B cell (primary cell): Measurements from ENCODE around the gene C1orf52.

ENCODE experiments used
- EZH2 ChIP-seq: IDR thresholded peaks from 2 replicates; pipeline ENCODE4 v1.6.1; 2012; ENCODE audit warnings: borderline replicate concordance, low read depth, mild to moderate bottlenecking, moderate library complexity, low read length; ENCODE audit not compliant: insufficient read depth, poor library complexity, severe bottlenecking
- TF ChIP-seq, protein P1 (sequence below): fragments of 200-600 bp; IDR thresholded peaks from one replicate; pipeline ENCODE4 v1.8.0; 2022; ENCODE audit warnings: antibody characterized with exemption, mild to moderate bottlenecking

DNA sequence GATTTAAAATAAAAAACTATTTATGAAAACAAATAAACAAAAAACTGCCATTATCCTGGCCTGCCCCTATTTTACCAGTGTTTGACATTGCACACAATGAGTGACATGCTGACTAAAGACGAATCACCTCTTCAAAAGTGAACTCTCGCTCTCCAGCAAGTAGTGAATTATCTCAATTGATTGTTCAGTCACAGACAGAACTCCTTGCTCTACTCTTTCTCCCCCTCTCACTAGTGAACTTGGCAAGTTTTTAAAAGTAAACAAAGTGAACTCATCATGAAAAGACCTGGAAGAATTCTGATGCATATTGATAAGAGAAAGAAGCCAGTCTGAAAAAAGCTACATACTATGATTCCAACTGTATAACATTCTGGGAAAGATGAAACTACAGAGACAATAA is 4.7 kb upstream of the C1orf52 start:
- TF ChIP-seq, protein P1, sequence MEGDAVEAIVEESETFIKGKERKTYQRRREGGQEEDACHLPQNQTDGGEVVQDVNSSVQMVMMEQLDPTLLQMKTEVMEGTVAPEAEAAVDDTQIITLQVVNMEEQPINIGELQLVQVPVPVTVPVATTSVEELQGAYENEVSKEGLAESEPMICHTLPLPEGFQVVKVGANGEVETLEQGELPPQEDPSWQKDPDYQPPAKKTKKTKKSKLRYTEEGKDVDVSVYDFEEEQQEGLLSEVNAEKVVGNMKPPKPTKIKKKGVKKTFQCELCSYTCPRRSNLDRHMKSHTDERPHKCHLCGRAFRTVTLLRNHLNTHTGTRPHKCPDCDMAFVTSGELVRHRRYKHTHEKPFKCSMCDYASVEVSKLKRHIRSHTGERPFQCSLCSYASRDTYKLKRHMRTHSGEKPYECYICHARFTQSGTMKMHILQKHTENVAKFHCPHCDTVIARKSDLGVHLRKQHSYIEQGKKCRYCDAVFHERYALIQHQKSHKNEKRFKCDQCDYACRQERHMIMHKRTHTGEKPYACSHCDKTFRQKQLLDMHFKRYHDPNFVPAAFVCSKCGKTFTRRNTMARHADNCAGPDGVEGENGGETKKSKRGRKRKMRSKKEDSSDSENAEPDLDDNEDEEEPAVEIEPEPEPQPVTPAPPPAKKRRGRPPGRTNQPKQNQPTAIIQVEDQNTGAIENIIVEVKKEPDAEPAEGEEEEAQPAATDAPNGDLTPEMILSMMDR = no peak
- TF ChIP-seq EZH2 = no peak
